GM12801 (cell line): ENCODE measurements around the gene RGMA.

Experiments
- TF ChIP-seq, protein P1 (sequence below): IDR thresholded peaks from one replicate; pipeline ENCODE4 v1.5.1; 2011; ENCODE audit warnings: control low read depth; ENCODE audit not compliant: insufficient read length; ENCODE audit errors: extremely low read depth

Gene RGMA

DNA sequence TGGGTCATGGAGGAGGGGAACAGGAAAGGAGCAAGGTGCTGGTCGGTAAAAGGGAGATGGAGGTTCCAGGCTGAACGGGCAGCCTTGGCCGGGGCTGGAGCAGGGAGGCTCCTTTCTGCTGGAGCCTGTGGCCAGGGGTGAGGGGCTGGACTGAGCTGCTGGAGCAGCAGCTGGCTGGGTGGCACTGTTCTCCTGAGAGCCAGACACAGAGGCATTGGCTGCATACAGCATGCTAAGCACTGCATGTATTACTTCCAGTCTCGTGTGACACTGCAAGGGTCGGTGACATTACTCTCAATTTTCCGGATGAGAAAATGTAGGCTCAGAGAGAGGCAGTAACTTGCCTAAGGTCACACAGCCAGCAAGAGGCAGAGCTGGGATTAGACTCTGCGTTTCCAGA is 42.3 kb downstream of the RGMA start:
- TF ChIP-seq, protein P1, sequence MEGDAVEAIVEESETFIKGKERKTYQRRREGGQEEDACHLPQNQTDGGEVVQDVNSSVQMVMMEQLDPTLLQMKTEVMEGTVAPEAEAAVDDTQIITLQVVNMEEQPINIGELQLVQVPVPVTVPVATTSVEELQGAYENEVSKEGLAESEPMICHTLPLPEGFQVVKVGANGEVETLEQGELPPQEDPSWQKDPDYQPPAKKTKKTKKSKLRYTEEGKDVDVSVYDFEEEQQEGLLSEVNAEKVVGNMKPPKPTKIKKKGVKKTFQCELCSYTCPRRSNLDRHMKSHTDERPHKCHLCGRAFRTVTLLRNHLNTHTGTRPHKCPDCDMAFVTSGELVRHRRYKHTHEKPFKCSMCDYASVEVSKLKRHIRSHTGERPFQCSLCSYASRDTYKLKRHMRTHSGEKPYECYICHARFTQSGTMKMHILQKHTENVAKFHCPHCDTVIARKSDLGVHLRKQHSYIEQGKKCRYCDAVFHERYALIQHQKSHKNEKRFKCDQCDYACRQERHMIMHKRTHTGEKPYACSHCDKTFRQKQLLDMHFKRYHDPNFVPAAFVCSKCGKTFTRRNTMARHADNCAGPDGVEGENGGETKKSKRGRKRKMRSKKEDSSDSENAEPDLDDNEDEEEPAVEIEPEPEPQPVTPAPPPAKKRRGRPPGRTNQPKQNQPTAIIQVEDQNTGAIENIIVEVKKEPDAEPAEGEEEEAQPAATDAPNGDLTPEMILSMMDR: no peak

DNA sequence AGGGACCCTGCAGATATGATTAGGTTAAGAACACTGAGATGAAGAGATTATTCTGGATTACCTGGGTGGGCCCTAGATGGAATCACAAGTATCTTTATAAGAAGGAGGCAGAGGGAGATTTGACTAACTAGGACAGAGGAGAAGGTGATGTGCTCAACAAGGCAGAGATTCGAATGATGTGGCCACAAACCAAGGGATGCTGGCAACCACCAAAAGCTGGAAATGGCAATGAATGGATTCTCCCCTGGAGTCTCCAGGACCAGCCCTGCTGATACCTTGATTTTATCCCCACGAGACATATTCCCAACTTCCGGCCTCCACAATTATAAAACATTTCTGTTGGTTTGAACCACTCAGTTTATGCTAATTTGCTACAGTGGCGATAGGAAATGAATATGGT is 42.9 kb downstream of the RGMA start:
- TF ChIP-seq, protein P1: no peak

DNA sequence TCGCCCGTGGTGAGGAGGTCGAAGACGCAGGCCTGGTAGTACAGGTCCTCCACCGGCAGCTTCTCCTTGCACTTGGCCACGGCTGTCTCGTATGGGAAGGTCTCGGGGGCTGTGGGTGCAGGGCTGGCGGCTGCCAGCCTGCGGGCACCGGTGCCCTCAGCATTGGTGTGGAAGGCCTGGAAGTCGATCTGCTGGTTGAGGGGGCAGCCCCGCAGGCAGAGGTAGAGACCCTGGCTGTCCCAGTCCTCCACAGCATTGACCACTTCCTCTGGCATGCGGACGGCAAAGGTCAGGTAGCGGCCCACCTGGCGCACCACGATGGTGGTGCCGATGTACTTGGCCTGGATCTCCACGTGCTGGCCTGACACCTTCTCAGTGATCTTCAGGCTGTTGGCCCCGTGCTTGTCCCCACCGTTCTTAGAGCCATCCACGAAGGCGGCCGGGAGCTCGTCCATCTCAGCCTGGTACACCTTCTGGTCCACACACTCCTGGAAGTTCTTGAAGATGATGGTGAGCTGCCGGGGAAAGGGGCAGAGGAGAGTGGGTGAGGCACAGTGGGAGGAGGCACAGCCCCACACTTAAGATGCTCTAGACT is 43.7 kb downstream of the RGMA start:
- TF ChIP-seq, protein P1: no peak

DNA sequence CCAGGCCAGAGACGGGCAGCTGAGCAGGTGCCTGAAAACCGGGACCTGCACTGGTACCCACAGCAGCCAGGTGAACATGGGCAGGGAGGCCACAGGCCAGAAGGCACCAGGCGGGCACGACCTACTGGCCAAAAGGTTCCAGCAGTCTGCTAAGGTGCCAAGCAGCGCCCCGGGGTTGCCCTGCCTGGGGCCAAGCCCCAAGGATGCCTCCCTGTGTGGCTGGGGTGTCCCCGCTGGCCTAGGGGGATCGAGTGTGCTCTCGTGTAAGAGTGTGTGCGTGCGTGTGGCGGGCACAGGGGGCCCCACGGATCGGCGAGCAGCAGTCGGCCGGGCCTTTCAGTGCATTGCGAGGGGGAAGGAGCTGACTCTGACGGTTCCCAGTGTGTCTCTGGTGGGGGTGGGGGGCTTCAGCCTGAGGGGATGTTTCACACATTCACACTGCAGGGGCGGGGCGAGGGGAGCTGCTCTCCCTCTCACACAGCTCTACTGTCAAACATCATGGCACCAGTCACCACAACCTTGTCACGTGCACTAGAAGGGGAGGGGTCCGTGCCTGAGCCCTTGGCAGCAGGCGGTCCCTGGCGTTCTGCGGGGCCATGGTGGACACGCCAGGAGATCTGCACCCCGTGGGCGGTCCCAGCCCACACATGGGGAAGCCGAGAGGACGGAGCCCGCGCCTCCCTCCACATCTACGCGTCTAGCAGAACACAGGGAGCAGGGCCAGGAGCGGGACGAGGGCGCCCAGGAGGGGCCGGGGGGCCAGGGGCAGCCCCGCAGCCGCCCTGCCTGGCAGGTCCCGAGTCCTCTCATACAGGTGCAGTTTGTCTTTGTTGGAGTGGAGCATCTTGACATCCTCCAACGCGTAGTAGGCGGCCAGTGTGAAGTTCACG is 44.5 kb downstream of the RGMA start:
- TF ChIP-seq, protein P1: no peak

DNA sequence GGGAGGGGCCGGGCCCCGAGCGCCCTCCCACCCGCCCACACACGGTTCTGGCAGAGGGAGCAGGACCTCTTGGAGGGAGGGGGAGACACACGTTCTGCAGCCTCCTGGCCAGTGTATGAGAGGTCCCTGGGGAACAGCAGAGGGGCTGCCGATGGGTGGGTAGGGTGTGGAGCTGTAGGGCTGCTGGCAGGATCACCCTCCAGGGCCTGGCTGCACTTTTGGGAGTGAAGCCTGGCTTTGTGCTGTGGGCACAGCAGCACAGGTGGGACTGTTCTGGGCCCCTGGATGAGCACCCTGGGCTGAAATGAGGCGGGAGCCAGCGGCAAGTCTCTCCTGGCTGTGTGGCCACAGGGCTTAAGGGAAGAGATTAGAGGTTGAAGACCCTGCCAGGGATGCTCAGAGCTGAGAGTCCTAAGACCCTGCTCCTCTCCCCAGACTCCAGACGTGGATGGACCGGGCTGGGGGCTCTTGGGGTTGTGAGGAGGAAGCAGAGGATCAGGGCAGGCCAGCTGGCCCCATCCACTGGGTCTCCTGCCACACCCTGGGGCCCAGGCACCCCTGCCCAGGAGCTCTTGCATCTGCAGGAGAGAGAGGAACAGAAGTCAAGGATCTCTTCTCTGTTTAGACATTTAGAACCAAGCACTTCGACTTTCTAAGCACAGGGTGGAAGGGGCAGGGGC is 45.2 kb downstream of the RGMA start:
- TF ChIP-seq, protein P1: no peak

DNA sequence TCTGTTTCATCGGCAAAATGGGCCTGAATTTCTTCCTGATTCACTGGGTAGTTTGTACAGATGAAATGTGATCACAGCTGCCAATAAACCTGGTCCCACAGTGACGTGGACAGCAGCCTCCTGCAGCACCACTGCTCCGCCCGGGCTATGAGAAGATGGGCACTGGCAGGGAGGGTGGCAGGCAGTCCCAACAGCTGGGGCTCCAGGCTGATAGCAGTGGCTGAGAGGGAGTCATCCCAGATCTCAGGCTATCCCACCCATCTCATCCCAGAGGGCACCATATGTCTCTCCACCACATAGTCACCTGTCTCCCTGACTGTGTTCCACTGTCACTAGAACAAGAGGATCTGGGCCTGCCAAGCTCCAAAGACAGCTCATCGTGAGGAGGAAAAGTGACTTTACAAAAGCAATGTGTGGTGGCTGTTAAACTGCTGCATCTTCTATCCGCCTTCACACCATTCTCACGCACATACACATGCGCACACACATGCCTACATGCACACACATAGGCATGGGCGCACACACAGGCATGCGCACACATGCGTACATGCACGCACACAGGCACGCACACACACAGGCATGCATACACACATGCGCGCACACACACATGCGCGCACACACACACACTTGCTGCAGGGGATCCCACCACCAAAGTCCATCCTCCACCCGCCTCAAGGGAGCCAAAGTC is 46.2 kb downstream of the RGMA start:
- TF ChIP-seq, protein P1: no peak

DNA sequence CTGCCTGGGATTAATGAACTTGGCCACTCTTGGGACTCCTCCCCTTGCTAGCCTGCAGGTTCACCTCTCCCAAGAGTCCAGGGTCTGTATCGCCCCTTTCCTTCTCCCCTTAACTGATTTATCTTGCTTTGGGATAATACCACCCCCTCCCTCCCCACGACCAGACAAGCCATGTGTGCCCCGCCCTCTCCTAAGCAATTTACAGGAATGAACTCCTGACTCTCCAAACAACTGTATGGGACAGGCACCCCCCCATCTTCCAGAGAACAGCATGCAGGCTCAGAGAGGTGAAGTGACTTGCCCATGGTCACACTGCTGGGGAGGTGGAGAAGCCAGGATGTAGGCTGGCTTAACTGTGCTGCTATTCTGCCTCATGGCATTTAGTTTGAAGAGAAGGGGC is 46.8 kb downstream of the RGMA start:
- TF ChIP-seq, protein P1: no peak
